Measurements from ENCODE around the gene HIC1. TPM values are rescaled to one million over a fixed set of nuclear protein-coding genes. Genes with fewer than 3 reads are reported as not detected.

Gene HIC1, protein sequence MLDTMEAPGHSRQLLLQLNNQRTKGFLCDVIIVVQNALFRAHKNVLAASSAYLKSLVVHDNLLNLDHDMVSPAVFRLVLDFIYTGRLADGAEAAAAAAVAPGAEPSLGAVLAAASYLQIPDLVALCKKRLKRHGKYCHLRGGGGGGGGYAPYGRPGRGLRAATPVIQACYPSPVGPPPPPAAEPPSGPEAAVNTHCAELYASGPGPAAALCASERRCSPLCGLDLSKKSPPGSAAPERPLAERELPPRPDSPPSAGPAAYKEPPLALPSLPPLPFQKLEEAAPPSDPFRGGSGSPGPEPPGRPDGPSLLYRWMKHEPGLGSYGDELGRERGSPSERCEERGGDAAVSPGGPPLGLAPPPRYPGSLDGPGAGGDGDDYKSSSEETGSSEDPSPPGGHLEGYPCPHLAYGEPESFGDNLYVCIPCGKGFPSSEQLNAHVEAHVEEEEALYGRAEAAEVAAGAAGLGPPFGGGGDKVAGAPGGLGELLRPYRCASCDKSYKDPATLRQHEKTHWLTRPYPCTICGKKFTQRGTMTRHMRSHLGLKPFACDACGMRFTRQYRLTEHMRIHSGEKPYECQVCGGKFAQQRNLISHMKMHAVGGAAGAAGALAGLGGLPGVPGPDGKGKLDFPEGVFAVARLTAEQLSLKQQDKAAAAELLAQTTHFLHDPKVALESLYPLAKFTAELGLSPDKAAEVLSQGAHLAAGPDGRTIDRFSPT
- polyA plus RNA-seq (2013, experiment 1 of 2): 25.3 TPM
- polyA plus RNA-seq (2013, experiment 2 of 2): 23.9 TPM

DNA sequence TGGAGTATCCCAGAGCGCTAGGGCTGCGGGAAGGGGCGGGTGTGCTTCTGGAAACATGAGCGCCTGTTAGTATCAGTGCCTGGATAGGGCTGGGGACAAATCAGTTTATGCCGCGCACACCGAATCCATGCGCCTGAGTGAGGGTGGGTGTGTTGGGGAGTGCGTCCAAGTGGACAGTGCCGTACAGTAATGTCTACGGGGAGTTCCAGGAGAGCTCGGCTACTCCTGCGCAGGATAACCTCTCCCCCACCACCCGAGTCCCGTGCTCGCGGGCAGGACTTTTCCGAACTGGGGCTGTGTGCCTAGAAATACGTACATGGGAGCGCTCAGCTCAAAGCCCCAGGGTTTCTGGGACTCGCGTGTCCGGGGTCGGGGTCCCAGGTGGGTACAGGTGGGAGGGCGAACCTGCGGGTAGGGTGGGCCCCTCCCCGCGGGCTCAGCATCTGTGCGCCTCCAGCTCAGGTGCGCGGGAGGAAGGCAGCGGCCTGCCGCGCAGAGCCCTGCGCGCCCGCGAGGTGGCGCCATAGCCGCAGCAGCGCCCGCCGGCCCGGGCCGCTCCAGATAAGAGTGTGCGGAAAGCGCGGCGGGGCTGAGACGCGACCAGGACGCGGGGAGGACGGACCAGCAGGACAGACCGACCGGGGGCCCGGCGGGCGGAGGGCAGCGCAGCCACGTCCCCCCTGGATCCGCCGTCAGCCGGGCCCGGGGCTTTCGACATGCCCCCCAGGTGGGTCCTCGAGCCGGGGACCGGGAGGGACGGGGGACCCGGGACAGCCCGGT is at the start of gene HIC1:
Gene HIC1 (plus strand): TSS at position 592 of the 780 bp plus-strand sequence. CDS start 1,588 bp downstream, outside the sequence.
- Histone ChIP-seq H3K4ac (ENCODE audit: low read depth in 1 of 2, low read length in 2 of 2) (peak within 1 kb of the TSS; percentile 91 to 92), H3K79me1 (replicated peaks; ENCODE audit: low read length, poor library complexity, severe bottlenecking) (peaks cover 6% of the 10 kb centered on the region), H2BK120ac (ENCODE audit: low read depth, low read length) (peak within 1 kb of the TSS; percentile 99), H2BK5ac (ENCODE audit: low read depth, low read length, poor library complexity, severe bottlenecking) (peak within 1 kb of the TSS; percentile 59), H3K18ac (ENCODE audit: low read depth in 1 of 2, low read length in 2 of 2) (peak within 1 kb of the TSS; percentile 81 to 98), H4K8ac (ENCODE audit: low read length) (peak within 1 kb of the TSS; percentile 85), H3K4me2 (ENCODE audit: low read length, poor library complexity, severe bottlenecking) (peak within 1 kb of the TSS; percentile 92), H3K9me3 (ENCODE audit: control insufficient read depth, low read length) (no peaks in the 10 kb centered on the region), H3K27me3 (ENCODE audit: control insufficient read depth in 1 of 2, insufficient read depth in 1 of 2, low read length in 2 of 2) (no peaks in the 10 kb centered on the region), H3K23ac (ENCODE audit: low read length in 2 of 2) (peak within 1 kb of the TSS in 1 of 2 experiments; percentile 91), H2BK12ac (ENCODE audit: low read length in 2 of 2) (peak within 1 kb of the TSS; percentile 54 to 55), H3K36me3 (ENCODE audit: control insufficient read depth in 1 of 2, insufficient read depth in 2 of 2, low read depth in 1 of 2, low read length in 2 of 2) (peaks cover 2 to 35% of the 10 kb centered on the region in 2 experiments), H3K4me3 (ENCODE audit: insufficient read depth in 1 of 2, low read depth in 1 of 2, low read length in 2 of 2) (peak within 1 kb of the TSS; percentile 77 to 80), H3K14ac (ENCODE audit: low read length in 2 of 2) (peak within 1 kb of the TSS; percentile 55 to 97), H3K9ac (ENCODE audit: low read length) (peak within 1 kb of the TSS; percentile 93), H3K27ac (ENCODE audit: low read length, poor library complexity, severe bottlenecking) (no peak within 1 kb of the TSS), H2BK15ac (ENCODE audit: low read depth, poor library complexity, severe bottlenecking) (peak within 1 kb of the TSS; percentile 99), H4K91ac (ENCODE audit: low read length) (peak within 1 kb of the TSS; percentile 89), H2AK5ac (ENCODE audit: low read length, severe bottlenecking) (no peak within 1 kb of the TSS), H3K4me1 (ENCODE audit: control insufficient read depth, insufficient read depth, low read depth, low read length) (peaks cover 40% of the 10 kb centered on the region), H2AFZ (ENCODE audit: low read depth, low read length) (no peak within 1 kb of the TSS)
- WGBS: 4% methylated on average over 54 of the region's 72 CpGs
- peak; percentile 80 for DNase-seq

DNA sequence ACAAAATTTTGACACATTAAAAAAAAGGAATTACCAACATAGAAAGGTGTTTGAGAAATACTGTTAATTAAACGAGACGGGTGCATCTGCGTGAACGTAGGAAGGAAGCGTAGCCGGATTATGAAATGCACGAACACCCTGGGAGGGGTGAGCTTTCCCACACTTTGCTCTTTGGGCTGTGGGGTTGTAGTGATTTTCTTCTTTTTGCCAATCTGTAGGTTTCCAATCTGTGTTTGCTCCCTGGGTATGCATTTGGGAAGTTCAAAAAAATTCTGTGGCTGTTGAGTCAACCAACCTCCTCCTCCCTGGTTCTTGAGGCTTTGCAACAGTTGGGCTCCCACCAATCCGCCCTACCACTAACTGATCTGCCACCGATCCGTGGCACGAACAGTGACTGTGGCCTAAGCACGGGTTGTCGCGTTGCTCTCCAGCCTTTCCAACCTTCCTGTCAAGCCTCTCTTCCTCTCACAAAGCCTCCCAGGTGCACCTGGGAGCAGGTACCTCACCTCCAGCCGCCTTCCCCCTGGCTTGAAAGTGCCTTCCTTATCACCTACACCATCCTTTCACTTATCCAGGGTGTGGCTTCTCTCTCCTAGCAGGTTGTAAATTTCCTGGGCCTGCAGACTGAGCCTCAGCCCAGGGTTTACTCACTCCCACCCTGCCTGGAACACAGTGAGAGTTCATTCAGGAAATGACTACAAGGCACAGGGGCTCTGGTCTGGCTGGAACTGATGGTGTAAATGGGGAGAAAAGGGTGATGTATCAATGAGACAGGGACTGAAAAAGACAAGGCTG is 46.4 kb upstream of the HIC1 start:
- no peak overlapping the region for H3K23ac ChIP-seq (ENCODE audit: low read length in 2 of 2)
- H3K9me3 ChIP-seq (ENCODE audit: control insufficient read depth, low read length): no peaks in the 10 kb centered on the region
- no peaks in the 10 kb centered on the region for H3K27me3 ChIP-seq (ENCODE audit: control insufficient read depth in 1 of 2, insufficient read depth in 1 of 2, low read length in 2 of 2)
- H3K4me1 ChIP-seq (ENCODE audit: control insufficient read depth, insufficient read depth, low read depth, low read length): peaks cover 12% of the 10 kb centered on the region
- no peak overlapping the region for H4K8ac ChIP-seq (ENCODE audit: low read length)
- H3K14ac ChIP-seq (ENCODE audit: low read length in 2 of 2): no peak overlapping the region
- 93% methylated on average over 15 of the region's 15 CpGs for WGBS
- no peak overlapping the region for H3K4me3 ChIP-seq (ENCODE audit: insufficient read depth in 1 of 2, low read depth in 1 of 2, low read length in 2 of 2)
- no peak for DNase-seq
- no peaks in the 10 kb centered on the region for H3K36me3 ChIP-seq (ENCODE audit: control insufficient read depth in 1 of 2, insufficient read depth in 2 of 2, low read depth in 1 of 2, low read length in 2 of 2)
- no peak overlapping the region for H2BK15ac ChIP-seq (ENCODE audit: low read depth, poor library complexity, severe bottlenecking)
- no peak overlapping the region for H3K27ac ChIP-seq (ENCODE audit: low read length, poor library complexity, severe bottlenecking)
- H3K4me2 ChIP-seq (ENCODE audit: low read length, poor library complexity, severe bottlenecking): no peak overlapping the region
- H3K4ac ChIP-seq (ENCODE audit: low read depth in 1 of 2, low read length in 2 of 2): no peak overlapping the region
- H4K91ac ChIP-seq (ENCODE audit: low read length): no peak overlapping the region
- H2AK5ac ChIP-seq (ENCODE audit: low read length, severe bottlenecking): peak overlapping the region; percentile 31
- no peaks in the 10 kb centered on the region for H3K79me1 ChIP-seq (replicated peaks; ENCODE audit: low read length, poor library complexity, severe bottlenecking)
- no peak overlapping the region for H3K18ac ChIP-seq (ENCODE audit: low read depth in 1 of 2, low read length in 2 of 2)
- no peak overlapping the region for H3K9ac ChIP-seq (ENCODE audit: low read length)
- H2BK5ac ChIP-seq (ENCODE audit: low read depth, low read length, poor library complexity, severe bottlenecking): no peak overlapping the region
- H2AFZ ChIP-seq (ENCODE audit: low read depth, low read length): no peak overlapping the region
- no peak overlapping the region for H2BK120ac ChIP-seq (ENCODE audit: low read depth, low read length)
- no peak overlapping the region for H2BK12ac ChIP-seq (ENCODE audit: low read length in 2 of 2)

DNA sequence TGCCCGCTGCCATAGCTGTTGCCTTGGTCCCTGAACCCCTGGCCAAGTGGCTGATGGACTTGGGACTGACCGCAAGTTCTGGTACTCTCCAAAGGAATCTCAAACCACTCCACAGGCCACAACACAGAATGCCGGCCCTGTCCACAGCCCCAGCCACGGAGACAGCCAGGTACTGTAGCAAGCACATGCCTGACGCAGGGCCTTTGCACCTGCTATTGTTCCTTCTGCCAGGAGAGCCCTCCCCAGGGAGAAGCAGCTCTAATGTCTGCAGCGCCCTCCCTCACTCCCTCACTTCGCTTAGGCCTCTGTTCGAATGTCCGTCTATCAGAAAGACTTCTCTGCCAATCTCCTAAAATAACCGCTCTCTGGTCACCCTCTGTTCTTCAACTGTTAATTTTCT is 45.2 kb upstream of the HIC1 start:
- Histone ChIP-seq H2BK5ac (ENCODE audit: low read depth, low read length, poor library complexity, severe bottlenecking) (no peak overlapping the region), H2BK15ac (ENCODE audit: low read depth, poor library complexity, severe bottlenecking) (no peak overlapping the region), H3K18ac (ENCODE audit: low read depth in 1 of 2, low read length in 2 of 2) (no peak overlapping the region), H3K79me1 (replicated peaks; ENCODE audit: low read length, poor library complexity, severe bottlenecking) (no peaks in the 10 kb centered on the region), H3K4me3 (ENCODE audit: insufficient read depth in 1 of 2, low read depth in 1 of 2, low read length in 2 of 2) (no peak overlapping the region), H3K23ac (ENCODE audit: low read length in 2 of 2) (no peak overlapping the region), H3K9ac (ENCODE audit: low read length) (no peak overlapping the region), H3K27me3 (ENCODE audit: control insufficient read depth in 1 of 2, insufficient read depth in 1 of 2, low read length in 2 of 2) (peaks cover 0 to 3% of the 10 kb centered on the region in 2 experiments), H4K8ac (ENCODE audit: low read length) (no peak overlapping the region), H2AFZ (ENCODE audit: low read depth, low read length) (no peak overlapping the region), H3K4me1 (ENCODE audit: control insufficient read depth, insufficient read depth, low read depth, low read length) (peaks cover 13% of the 10 kb centered on the region), H2AK5ac (ENCODE audit: low read length, severe bottlenecking) (no peak overlapping the region), H3K4ac (ENCODE audit: low read depth in 1 of 2, low read length in 2 of 2) (no peak overlapping the region), H3K4me2 (ENCODE audit: low read length, poor library complexity, severe bottlenecking) (no peak overlapping the region), H4K91ac (ENCODE audit: low read length) (no peak overlapping the region), H3K14ac (ENCODE audit: low read length in 2 of 2) (no peak overlapping the region), H3K27ac (ENCODE audit: low read length, poor library complexity, severe bottlenecking) (no peak overlapping the region), H2BK12ac (ENCODE audit: low read length in 2 of 2) (no peak overlapping the region), H2BK120ac (ENCODE audit: low read depth, low read length) (no peak overlapping the region), H3K36me3 (ENCODE audit: control insufficient read depth in 1 of 2, insufficient read depth in 2 of 2, low read depth in 1 of 2, low read length in 2 of 2) (no peaks in the 10 kb centered on the region), H3K9me3 (ENCODE audit: control insufficient read depth, low read length) (no peaks in the 10 kb centered on the region)
- DNase-seq: no peak
- WGBS: 93% methylated on average over 10 of the region's 10 CpGs

All from mesenchymal stem cell (in vitro differentiated cells and primary cell).